Measurements from ENCODE around the gene HSPA12A.

- TF ChIP-seq TCF3 (CRISPR knock-in tag; IDR thresholded peaks at IDR 0.05) (no peak), TGIF2 (CRISPR knock-in tag; IDR thresholded peaks at IDR 0.05) (no peak), ZNF23 (CRISPR knock-in tag; IDR thresholded peaks at IDR 0.05) (no peak), SP1 (CRISPR knock-in tag; IDR thresholded peaks at IDR 0.05) (no peak)
These were observed 55.7 kb downstream of the HSPA12A start for GRCh38 chr10:116686632-116687031.

Measured in K562 (cell line).